Measurements from ENCODE around the gene RPUSD3.

Gene RPUSD3

DNA sequence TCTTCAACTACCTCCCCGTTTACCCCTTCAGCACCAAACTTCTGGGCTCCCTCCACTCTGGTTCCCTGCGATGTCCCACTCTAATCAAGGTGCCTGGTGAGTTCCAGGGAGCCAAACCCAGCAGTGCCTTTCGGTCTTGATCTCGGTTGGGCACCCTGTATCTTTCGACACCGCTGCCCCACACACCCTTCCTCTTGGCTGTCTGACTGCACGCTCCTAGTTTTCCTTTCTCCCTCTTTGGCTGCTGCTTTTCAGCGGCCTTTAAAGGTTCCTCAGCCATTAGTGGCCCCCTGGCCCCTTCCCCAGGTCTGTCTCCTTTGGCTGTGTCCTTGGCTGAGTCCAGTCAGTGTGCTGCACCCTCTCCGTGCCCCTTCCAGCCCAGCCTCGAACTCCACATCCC lies 33.0 kb downstream of the RPUSD3 start:
- Histone ChIP-seq H3K9ac (ENCODE audit: low read length) (no peak overlapping the region), H3K27me3 (ENCODE audit: control insufficient read depth, insufficient read depth, low read length) (peaks cover 12% of the 10 kb centered on the region), H3K9me3 (ENCODE audit: control insufficient read depth, insufficient read depth, low read depth, low read length) (no peaks in the 10 kb centered on the region), H3K4me3 (ENCODE audit: low read depth, low read length) (peak overlapping the region; percentile 61), H3K36me3 (ENCODE audit: control insufficient read depth, insufficient read depth, low read length) (peaks cover 20% of the 10 kb centered on the region), H3K27ac (ENCODE audit: low read depth, low read length) (no peak overlapping the region), H3K4me1 (ENCODE audit: control insufficient read depth, insufficient read depth, low read length) (peaks cover 13% of the 10 kb centered on the region; the same call in 1 of the 2 replicates)

DNA sequence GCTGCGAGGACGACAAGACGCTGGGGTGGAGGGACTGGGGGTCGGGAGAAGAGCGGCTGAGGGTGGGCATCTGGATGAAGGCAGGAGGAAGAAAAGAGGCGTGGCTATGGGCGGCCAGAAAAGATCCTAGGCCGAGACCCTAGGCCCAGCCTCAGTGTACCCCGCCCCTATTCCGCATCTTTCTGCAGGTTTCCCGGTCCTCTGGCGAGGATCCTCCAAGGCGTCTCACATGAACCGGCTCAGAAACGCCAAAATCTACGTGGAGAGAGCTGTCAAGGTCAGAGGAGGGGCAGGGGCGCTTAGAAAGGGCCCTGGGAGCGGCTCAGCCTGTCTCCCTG lies 33.4 kb downstream of the RPUSD3 start:
- Histone ChIP-seq H3K36me3 (ENCODE audit: control insufficient read depth, insufficient read depth, low read length) (peaks cover 25% of the 10 kb centered on the region), H3K4me3 (ENCODE audit: low read depth, low read length) (peak overlapping the region; percentile 61)

DNA sequence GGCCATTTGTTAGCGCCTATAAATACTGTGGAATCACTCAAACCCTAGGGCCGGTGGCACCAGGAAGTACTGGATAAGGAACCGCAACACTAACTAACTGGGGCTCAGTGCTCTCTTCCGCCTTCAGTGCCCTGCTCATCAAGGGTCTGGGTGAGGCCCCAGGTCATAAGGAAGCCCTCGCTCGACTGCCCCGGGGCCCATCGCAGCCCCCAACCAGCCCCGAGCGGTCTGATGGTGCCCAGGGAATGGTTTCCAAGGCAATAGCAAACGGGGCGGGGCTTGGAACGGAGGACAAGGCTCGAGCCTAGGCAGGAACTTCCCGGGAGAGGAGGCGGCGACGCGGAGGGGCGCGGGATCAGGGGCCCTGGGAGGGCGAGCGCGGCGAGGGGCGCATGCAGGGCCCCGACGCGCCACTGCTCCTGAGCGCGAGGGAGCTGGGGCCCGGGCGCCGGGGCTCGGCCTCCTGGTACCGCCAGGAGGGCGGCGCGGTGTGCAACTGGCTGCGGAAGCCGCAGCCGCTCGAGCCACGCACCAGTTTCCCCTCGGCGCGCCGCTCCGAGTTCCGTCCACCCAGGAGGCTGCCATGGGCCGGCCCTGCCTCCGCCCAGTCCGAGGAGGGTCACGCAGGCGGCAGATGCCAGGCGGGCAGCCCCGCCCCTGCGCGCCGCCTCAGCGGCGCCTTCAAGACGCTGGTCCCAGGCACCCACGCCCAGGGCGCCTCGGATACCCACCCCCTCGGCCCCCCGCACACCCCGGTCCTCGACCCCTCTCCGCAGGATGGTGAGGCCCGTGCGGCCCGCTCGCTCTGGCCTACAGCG lies 34.0 kb downstream of the RPUSD3 start, which contains the start of gene TTLL3:
TTLL3 (plus strand) TSS at position 648 of the 818 bp plus-strand sequence. CDS start 400 bp downstream, outside the sequence.
- peaks cover 12% of the 10 kb centered on the region for H3K27me3 ChIP-seq (ENCODE audit: control insufficient read depth, insufficient read depth, low read length)
- peak within 1 kb of the TSS; percentile 61 for H3K4me3 ChIP-seq (ENCODE audit: low read depth, low read length)
- peaks cover 13% of the 10 kb centered on the region; the same call in 1 of the 2 replicates for H3K4me1 ChIP-seq (ENCODE audit: control insufficient read depth, insufficient read depth, low read length)
- H3K36me3 ChIP-seq (ENCODE audit: control insufficient read depth, insufficient read depth, low read length) = peaks cover 31% of the 10 kb centered on the region
- H3K9me3 ChIP-seq (ENCODE audit: control insufficient read depth, insufficient read depth, low read depth, low read length) = no peaks in the 10 kb centered on the region
- peak within 1 kb of the TSS; percentile 80 for H3K9ac ChIP-seq (ENCODE audit: low read length)
- no peak within 1 kb of the TSS for H3K27ac ChIP-seq (ENCODE audit: low read depth, low read length)

More for the DNA sequence above, 33.4 kb downstream of the RPUSD3 start:
- H3K9me3 ChIP-seq (ENCODE audit: control insufficient read depth, insufficient read depth, low read depth, low read length) = no peaks in the 10 kb centered on the region
- peaks cover 12% of the 10 kb centered on the region for H3K27me3 ChIP-seq (ENCODE audit: control insufficient read depth, insufficient read depth, low read length)
- H3K9ac ChIP-seq (ENCODE audit: low read length) = peak overlapping the region; percentile 80
- peaks cover 13% of the 10 kb centered on the region; the same call in 1 of the 2 replicates for H3K4me1 ChIP-seq (ENCODE audit: control insufficient read depth, insufficient read depth, low read length)
- no peak overlapping the region for H3K27ac ChIP-seq (ENCODE audit: low read depth, low read length)

DNA sequence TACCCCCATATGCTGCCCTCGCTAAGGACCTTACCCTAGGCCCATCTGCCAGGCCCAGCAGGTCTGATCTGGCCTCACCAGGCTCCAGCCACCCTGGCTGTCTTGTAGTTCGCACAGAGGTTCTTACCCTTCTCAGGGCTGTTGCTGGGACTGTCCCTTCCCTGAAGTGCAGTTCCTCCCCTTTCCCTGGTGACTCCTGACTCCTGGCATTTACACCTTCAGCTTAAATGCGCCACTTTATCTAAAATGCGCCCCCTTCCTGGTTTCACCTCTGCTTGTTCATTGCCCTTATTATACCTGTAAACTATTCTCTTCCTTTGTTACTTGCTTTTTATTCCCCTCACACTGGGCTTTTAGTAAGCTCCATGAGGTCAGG lies 34.6 kb downstream of the RPUSD3 start:
- Histone ChIP-seq H3K27ac (ENCODE audit: low read depth, low read length) (no peak overlapping the region), H3K4me1 (ENCODE audit: control insufficient read depth, insufficient read depth, low read length) (peaks cover 13% of the 10 kb centered on the region; the same call in 1 of the 2 replicates), H3K9ac (ENCODE audit: low read length) (peak overlapping the region; percentile 80), H3K36me3 (ENCODE audit: control insufficient read depth, insufficient read depth, low read length) (peaks cover 36% of the 10 kb centered on the region), H3K4me3 (ENCODE audit: low read depth, low read length) (peak overlapping the region; percentile 61), H3K9me3 (ENCODE audit: control insufficient read depth, insufficient read depth, low read depth, low read length) (no peaks in the 10 kb centered on the region), H3K27me3 (ENCODE audit: control insufficient read depth, insufficient read depth, low read length) (peaks cover 12% of the 10 kb centered on the region)

DNA sequence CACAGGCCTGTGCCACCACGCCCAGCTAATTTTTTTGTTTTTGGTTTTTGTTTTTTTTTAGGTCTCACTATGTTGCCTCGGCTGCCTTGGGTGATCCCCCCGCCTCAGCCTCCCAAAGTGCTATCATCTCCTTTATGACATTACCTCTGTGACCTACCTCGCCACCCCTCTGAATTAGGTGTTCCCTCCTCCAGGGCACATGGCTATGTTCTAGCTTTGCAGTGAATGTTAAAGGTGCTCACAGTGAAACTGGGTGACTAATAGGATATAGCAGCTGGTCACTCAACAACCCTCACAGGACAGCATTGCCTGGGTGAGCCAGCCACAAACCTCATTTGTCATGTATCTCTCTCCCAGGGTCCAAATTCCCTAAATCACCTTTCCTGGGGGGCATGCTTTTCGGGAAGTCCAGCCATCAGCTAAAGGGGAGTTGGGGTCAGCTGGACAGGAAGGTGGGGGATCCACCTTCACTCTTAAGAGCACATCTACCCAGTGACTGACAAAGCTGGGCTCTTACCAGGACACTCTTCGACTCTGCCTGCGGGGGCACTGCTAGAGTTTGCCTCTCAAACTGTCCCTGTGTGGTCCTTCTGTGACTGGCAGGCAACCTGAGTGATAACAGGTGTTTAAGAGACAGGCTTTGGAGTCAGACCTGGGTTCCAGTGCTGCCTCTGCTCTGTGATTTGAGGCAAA lies 35.3 kb downstream of the RPUSD3 start:
- Histone ChIP-seq H3K9ac (ENCODE audit: low read length) (no peak overlapping the region), H3K4me3 (ENCODE audit: low read depth, low read length) (no peak overlapping the region), H3K27me3 (ENCODE audit: control insufficient read depth, insufficient read depth, low read length) (peaks cover 12% of the 10 kb centered on the region), H3K4me1 (ENCODE audit: control insufficient read depth, insufficient read depth, low read length) (peaks cover 13% of the 10 kb centered on the region; the same call in 1 of the 2 replicates), H3K9me3 (ENCODE audit: control insufficient read depth, insufficient read depth, low read depth, low read length) (no peaks in the 10 kb centered on the region), H3K27ac (ENCODE audit: low read depth, low read length) (no peak overlapping the region), H3K36me3 (ENCODE audit: control insufficient read depth, insufficient read depth, low read length) (peaks cover 44% of the 10 kb centered on the region)

DNA sequence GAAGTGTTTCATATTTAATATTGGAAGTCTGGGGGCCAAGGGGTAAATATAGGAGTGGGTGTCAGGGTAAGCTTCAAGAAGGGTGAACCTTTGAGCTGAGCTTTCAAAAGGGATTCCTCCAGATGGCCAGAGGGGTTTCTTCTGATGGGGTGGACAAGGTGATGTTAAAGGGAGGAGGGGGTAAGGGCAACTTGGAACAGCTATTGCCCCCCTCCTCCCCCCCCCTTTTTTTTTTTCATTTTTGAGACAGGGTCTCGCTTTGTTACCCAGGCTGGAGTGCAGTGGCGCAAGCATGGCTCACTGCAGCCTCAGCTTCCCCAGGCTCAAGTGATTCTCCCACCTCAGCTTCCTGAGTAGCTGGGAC lies 35.8 kb downstream of the RPUSD3 start:
- H3K9ac ChIP-seq (ENCODE audit: low read length) = no peak overlapping the region

DNA sequence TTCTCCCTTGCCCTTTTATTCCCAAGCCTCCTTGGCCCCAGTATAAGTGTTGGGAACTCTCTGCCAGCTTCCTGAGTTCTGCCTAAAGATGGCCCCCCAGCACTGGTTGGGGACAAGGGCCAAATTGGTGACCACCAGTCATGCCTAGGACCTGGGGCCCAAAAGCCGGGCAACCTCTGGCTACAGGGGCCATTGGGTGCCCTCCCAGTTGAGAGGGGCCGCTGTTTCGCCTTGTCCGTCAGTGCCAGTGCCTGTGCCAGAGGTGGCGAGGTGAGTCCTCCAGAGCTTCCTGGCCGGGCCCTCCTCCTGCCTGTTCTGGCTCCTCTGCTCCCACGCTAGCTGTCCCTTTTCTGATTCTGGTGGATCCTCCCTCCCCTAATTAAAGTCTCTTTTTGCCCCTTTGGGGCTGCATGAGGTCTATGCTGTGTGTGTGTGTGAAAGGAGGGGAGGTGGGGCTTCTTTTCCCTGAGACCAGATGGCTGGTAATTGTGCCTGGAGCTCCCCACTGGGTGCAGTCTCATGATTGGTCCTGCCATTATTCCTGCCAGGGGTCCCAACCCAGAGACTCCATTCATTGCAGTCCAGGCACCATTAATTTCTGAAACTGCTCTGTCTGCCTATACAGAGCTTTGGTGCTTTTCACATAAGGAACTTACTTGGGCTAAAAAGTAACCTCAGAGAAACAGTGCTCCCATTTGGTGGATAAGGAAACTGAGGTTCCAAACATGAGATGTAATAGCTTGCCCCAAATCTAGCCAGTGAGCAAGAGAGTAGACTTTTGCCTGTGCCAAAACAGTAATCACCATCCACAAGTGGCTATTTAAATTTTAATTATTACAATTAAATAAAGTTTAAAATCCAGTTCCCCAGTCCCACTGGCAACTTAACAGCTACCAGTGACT lies 36.9 kb downstream of the RPUSD3 start:
- Histone ChIP-seq H3K27ac (ENCODE audit: low read depth, low read length) (no peak overlapping the region), H3K9me3 (ENCODE audit: control insufficient read depth, insufficient read depth, low read depth, low read length) (no peaks in the 10 kb centered on the region), H3K4me1 (ENCODE audit: control insufficient read depth, insufficient read depth, low read length) (peaks cover 13% of the 10 kb centered on the region; the same call in 1 of the 2 replicates), H3K27me3 (ENCODE audit: control insufficient read depth, insufficient read depth, low read length) (peaks cover 12% of the 10 kb centered on the region), H3K36me3 (ENCODE audit: control insufficient read depth, insufficient read depth, low read length) (peaks cover 50% of the 10 kb centered on the region), H3K9ac (ENCODE audit: low read length) (no peak overlapping the region), H3K4me3 (ENCODE audit: low read depth, low read length) (no peak overlapping the region)

More for the DNA sequence above, 35.8 kb downstream of the RPUSD3 start:
- Histone ChIP-seq H3K27ac (ENCODE audit: low read depth, low read length) (no peak overlapping the region), H3K27me3 (ENCODE audit: control insufficient read depth, insufficient read depth, low read length) (peaks cover 12% of the 10 kb centered on the region), H3K36me3 (ENCODE audit: control insufficient read depth, insufficient read depth, low read length) (peaks cover 46% of the 10 kb centered on the region), H3K4me1 (ENCODE audit: control insufficient read depth, insufficient read depth, low read length) (peaks cover 13% of the 10 kb centered on the region; the same call in 1 of the 2 replicates), H3K9me3 (ENCODE audit: control insufficient read depth, insufficient read depth, low read depth, low read length) (no peaks in the 10 kb centered on the region), H3K4me3 (ENCODE audit: low read depth, low read length) (no peak overlapping the region)

DNA sequence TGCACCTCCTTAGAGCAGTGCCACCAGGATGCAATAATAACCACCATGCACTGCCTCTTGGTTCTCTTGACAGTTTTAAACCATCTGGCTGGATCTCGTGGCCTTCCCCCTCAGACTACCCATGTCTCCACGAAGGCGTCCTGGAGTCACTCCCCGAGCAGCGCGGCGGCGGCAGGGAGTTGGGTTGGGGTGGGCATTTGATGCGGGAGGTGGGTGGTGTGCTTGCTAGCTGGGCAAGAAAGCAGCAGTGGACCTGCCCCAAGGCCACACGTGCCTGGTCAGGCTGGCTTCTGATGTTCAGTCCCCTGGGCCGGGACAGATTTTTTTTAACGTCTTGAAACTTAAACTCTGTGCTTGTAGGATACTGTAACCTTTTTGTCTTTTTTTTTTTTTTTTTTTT lies 37.7 kb downstream of the RPUSD3 start:
- H3K4me3 ChIP-seq (ENCODE audit: low read depth, low read length) = no peak overlapping the region
- peaks cover 13% of the 10 kb centered on the region; the same call in 1 of the 2 replicates for H3K4me1 ChIP-seq (ENCODE audit: control insufficient read depth, insufficient read depth, low read length)
- H3K27ac ChIP-seq (ENCODE audit: low read depth, low read length) = no peak overlapping the region
- H3K36me3 ChIP-seq (ENCODE audit: control insufficient read depth, insufficient read depth, low read length) = peaks cover 57% of the 10 kb centered on the region
- H3K27me3 ChIP-seq (ENCODE audit: control insufficient read depth, insufficient read depth, low read length) = peaks cover 8% of the 10 kb centered on the region
- H3K9me3 ChIP-seq (ENCODE audit: control insufficient read depth, insufficient read depth, low read depth, low read length) = no peaks in the 10 kb centered on the region
- no peak overlapping the region for H3K9ac ChIP-seq (ENCODE audit: low read length)

DNA sequence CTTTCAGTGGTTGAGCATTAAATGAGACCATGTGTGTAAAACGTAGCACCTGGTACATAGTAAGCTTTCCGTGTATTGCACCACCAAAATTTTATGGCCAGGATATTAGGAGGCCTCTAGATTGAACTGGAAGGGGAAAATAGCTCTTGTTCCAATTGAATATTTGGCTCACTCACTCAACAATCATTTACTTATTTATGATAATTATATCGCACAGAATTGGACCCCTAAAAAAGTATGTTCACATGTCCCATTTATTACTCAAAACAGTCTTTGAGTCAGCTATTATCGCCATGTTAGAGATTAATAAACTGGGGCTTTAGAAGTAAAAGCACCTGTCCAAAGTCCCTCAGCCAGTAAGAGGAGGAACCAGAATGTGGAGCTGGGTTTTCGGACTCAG lies 38.8 kb downstream of the RPUSD3 start:
- H3K4me1 ChIP-seq (ENCODE audit: control insufficient read depth, insufficient read depth, low read length) = peaks cover 13% of the 10 kb centered on the region; the same call in 1 of the 2 replicates
- no peaks in the 10 kb centered on the region for H3K9me3 ChIP-seq (ENCODE audit: control insufficient read depth, insufficient read depth, low read depth, low read length)
- no peak overlapping the region for H3K4me3 ChIP-seq (ENCODE audit: low read depth, low read length)
- no peaks in the 10 kb centered on the region for H3K27me3 ChIP-seq (ENCODE audit: control insufficient read depth, insufficient read depth, low read length)
- no peak overlapping the region for H3K27ac ChIP-seq (ENCODE audit: low read depth, low read length)
- no peak overlapping the region for H3K9ac ChIP-seq (ENCODE audit: low read length)
- peaks cover 68% of the 10 kb centered on the region for H3K36me3 ChIP-seq (ENCODE audit: control insufficient read depth, insufficient read depth, low read length)

DNA sequence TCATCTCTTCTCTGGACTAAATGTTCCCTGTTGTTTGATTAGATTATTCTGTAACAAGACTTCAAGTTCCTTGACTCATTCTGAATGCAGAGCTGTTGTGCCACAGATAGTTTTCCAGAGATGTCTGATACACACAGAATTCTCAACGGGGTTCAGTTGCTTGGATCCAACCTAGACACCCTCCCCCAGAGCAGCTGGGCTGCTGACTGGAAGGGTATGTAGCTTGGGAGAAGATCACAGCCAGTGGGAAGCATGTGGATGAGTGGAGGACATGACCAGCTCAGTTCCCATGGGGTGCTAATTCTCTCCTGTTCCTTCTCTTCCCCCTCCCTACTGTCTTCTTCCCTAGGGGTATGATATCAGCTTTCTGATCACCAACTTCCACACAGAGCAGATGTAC lies 40.3 kb downstream of the RPUSD3 start:
- Histone ChIP-seq H3K4me1 (ENCODE audit: control insufficient read depth, insufficient read depth, low read length) (0 out of 2 replicates have a peak, but pooled peaks cover 2% of the 10 kb centered on the region), H3K27me3 (ENCODE audit: control insufficient read depth, insufficient read depth, low read length) (no peaks in the 10 kb centered on the region), H3K9me3 (ENCODE audit: control insufficient read depth, insufficient read depth, low read depth, low read length) (no peaks in the 10 kb centered on the region), H3K27ac (ENCODE audit: low read depth, low read length) (no peak overlapping the region), H3K9ac (ENCODE audit: low read length) (no peak overlapping the region), H3K36me3 (ENCODE audit: control insufficient read depth, insufficient read depth, low read length) (peaks cover 83% of the 10 kb centered on the region), H3K4me3 (ENCODE audit: low read depth, low read length) (no peak overlapping the region)
